ENCODE measurements around the gene SLC4A9.
A peak's percentile ranks its signal among the peaks of the same experiment; 100 is the strongest.

DNA sequence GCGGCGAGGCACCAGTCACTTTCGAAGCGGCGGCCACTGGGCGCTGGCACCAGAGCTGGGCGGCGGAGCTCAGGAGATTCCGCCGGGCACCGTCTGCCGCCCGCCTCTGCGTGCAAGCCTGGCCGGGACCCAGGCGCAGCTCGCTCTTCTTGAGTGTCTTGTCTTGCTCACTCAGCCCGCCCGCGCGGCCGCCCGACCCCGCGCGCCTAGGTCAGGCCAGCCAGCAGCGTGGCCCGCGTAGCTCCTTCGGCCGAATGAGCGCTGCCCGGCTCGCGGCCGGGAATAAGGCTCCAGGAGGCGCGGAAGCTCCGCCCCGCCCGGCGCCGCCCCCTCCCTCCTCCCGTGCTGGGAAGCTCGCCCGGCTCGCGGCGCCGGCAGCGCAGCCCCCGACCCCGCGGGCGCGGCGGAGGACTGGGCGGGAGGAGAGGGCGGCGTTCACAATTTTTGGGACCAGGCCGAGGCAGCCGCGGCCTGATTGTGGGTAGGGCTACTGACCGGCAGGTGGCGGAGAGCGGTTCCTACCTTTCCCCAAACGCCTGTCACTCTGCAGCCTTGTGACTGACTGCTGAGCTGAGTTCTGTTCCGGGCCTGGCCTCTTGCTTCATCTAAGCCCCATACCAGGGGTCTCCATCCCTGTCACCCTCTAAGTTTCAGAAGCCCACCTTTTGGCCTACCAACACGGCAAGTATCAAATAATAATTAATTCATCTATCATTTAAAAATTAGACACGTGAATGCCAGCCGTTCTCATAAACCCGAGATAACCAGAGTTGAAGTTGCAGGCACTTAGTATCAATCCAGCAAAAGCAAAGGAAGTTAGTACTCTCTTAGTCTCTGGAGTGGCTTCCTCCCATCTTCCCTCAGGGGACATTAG is 13.4 kb upstream of the SLC4A9 start, which contains the start of gene HBEGF:
- TF ChIP-seq EZH2 (IDR thresholded peaks at IDR 0.05; ENCODE audit: borderline replicate concordance) (no peak), CTCF (IDR thresholded peaks at IDR 0.05; ENCODE audit: poor library complexity) (peak; percentile 48), EZH2phosphoT487 (IDR thresholded peaks at IDR 0.05; ENCODE audit: low read depth, severe bottlenecking, unreplicated experiment) (no peak)

All from hepatocyte (in vitro differentiated cells).